Immature natural killer cell (primary cell): Measurements from ENCODE around the gene RAC3. TPM values are rescaled to one million over a fixed set of nuclear protein-coding genes. Genes with fewer than 3 reads are reported as not detected.

Experiments used
- DNase-seq, 3 donors: peaks; one replicate each; pipeline ENCODE4 v3.0.0; 2022; ENCODE audit warnings: mixed read lengths in 1 of 3
- H3K27ac Mint-ChIP-seq, 6 donors: one replicate each; pipeline ENCODE4 v1.8.0; 2020; ENCODE audit warnings: mixed read lengths in 6 of 6, mild to moderate bottlenecking in 5 of 6, inconsistent platforms in 4 of 6, moderate library complexity in 3 of 6
- H3K27me3 Mint-ChIP-seq, 3 donors: one replicate each; pipeline ENCODE4 v1.8.0; 2020 to 2021; ENCODE audit warnings: low read depth in 3 of 3, mild to moderate bottlenecking in 3 of 3, mixed read lengths in 3 of 3, moderate library complexity in 3 of 3, inconsistent platforms in 1 of 3
- H3K36me3 Mint-ChIP-seq, 3 donors: one replicate each; pipeline ENCODE4 v1.8.0; 2020; ENCODE audit warnings: mixed read lengths in 3 of 3, inconsistent platforms in 2 of 3, mild to moderate bottlenecking in 2 of 3
- H3K4me1 Mint-ChIP-seq, 2 donors: one replicate each; pipeline ENCODE4 v1.8.0; 2020; ENCODE audit warnings: inconsistent platforms in 2 of 2, mild to moderate bottlenecking in 2 of 2, mixed read lengths in 2 of 2, moderate library complexity in 1 of 2
- H3K4me3 Mint-ChIP-seq, 5 donors: one replicate each; pipeline ENCODE4 v1.8.0; 2020; ENCODE audit warnings: mild to moderate bottlenecking in 5 of 5, mixed read lengths in 5 of 5, inconsistent platforms in 3 of 5, moderate library complexity in 3 of 5
- H3K9me3 Mint-ChIP-seq, 6 donors: one replicate each; pipeline ENCODE4 v1.8.0; 2020; ENCODE audit warnings: mild to moderate bottlenecking in 6 of 6, mixed read lengths in 6 of 6, inconsistent platforms in 4 of 6, moderate library complexity in 3 of 6
- polyA plus RNA-seq, 3 donors: library from polyadenylated mRNA; unstranded; fragments of 300-500 nt; fragmentation: Illumina TruSeq; gene quantifications; one replicate each; pipeline ENCODE4 v1.2.3, GENCODE V29; 2021

RAC3 gene
- polyA plus RNA-seq, 3 donors from 2014 or later, result not detected

DNA sequence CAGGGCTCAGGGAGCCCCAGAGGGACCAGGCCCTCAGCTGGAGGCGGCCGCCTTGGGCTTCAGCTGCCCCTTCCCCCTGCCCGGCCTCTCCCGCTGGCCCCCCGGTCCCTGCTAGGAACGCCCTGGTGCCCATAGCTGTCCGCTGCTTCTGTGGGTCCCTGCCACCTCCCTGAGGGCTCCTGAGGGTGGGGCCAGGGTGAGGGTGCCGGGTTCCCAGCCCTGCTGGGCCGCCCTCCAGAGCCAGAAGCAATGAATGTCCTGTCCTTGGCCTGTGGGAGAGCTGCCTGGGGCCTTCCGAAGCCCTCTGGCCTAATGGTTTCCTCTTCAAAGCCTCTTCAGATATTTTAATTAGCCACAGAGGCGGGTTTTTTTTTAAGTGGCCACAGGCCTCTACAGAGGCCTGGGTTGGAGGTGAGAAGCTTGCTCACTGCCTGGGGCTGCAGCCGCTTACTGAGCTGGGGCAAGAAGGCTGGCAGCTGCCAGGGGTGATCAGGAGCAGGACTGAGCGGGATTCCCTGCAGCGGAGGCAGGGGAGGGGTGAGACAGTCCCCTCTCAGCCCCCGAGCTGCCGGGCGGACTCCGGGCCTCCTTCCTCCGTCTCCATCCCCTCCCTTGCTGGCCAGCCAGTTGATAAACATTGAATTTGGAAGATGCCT lies 18.7 kb upstream of the RAC3 start:
- peaks cover 0 to 2% (median 2%) of the 10 kb centered on the region in 3 donors for H3K27me3 Mint-ChIP-seq
- no peak overlapping the region for H3K27ac Mint-ChIP-seq
- H3K36me3 Mint-ChIP-seq, result no peaks in the 10 kb centered on the region
- no peaks in the 10 kb centered on the region for H3K4me1 Mint-ChIP-seq
- no peaks in the 10 kb centered on the region for H3K9me3 Mint-ChIP-seq
- DNase-seq, result no peak
- no peak overlapping the region for H3K4me3 Mint-ChIP-seq

DNA sequence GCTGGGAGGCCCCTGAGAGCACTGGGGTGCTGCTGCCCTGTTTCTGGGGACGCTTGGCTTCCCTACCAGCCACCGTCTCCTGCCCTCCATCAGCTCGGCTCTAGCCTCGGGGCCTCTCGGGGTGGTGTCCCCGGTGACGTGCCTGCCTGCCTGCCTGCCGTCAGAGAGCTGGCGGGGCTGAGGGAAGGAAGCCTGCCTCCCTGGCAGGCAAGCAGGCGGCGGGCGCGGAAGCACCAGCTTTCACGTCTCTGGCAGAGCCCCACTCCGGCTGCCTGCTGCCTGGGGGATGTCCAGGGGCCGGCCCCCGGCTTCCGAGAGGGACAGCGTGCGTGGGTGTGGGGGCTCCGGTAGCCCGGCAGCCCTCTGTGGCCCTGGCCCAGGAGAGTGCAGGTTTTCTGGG lies 18.1 kb upstream of the RAC3 start:
- H3K27ac Mint-ChIP-seq, result no peak overlapping the region
- no peak for DNase-seq
- H3K9me3 Mint-ChIP-seq, result no peaks in the 10 kb centered on the region
- H3K27me3 Mint-ChIP-seq, result peaks cover 0 to 2% (median 2%) of the 10 kb centered on the region in 3 donors
- H3K4me3 Mint-ChIP-seq, result no peak overlapping the region
- no peaks in the 10 kb centered on the region for H3K36me3 Mint-ChIP-seq
- no peaks in the 10 kb centered on the region for H3K4me1 Mint-ChIP-seq

DNA sequence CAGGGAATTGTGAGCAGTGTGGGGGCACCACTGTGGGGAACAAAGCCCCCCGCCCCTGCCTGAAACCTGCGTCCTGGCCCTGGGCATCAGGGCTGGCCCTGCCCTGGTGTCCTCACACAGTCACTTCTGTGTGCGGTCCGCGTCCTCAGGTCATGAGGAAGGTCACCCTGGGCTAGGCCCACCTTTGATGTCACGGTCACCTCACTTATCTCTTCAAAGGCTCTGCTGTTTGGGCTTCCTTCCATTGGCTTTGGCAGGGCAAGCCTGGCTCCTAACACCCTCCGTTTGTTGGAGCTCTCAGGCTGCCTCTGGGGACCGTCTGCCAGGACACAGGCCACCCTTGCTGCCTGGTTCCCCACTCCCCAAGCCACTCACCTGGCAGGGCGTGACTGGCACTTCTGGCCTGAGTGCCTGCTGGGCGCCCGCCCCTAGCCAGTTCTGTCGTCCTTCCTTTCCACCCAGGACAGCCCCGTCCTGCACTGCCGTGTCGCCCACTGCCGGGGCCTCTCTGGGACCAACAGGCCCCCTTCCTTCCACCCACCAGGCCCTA lies 17.6 kb upstream of the RAC3 start:
- Mint-ChIP-seq H3K9me3 (no peaks in the 10 kb centered on the region), H3K4me1 (no peaks in the 10 kb centered on the region), H3K27me3 (peaks cover 0 to 2% (median 2%) of the 10 kb centered on the region in 3 donors), H3K36me3 (no peaks in the 10 kb centered on the region), H3K27ac (no peak overlapping the region), H3K4me3 (no peak overlapping the region)
- no peak for DNase-seq

DNA sequence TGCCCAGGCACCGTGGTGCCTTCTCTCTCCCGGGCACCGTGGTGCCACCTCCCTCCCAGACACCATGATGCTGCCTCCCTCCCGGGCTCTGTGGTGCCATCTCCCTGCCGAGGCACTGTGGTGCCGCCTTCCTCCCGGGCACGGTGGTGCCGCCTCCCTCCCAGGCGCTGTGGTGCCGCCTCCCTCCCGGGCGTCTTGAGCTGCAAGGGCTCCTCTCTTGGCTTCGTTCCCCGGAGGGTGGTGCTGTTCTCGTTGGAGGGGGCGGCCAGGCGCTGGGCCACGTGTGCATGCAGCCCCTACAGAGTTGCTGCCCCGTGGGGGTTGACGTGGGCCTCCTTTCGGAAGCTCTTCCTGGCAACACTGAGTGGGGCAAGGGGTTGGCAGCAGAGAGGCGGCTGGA lies 17.0 kb upstream of the RAC3 start:
- H3K9me3 Mint-ChIP-seq, result no peaks in the 10 kb centered on the region
- H3K4me1 Mint-ChIP-seq, result no peaks in the 10 kb centered on the region
- H3K36me3 Mint-ChIP-seq, result no peaks in the 10 kb centered on the region
- H3K27me3 Mint-ChIP-seq, result peaks cover 0 to 2% (median 2%) of the 10 kb centered on the region in 3 donors
- DNase-seq, result no peak
- no peak overlapping the region for H3K27ac Mint-ChIP-seq
- H3K4me3 Mint-ChIP-seq, result no peak overlapping the region

DNA sequence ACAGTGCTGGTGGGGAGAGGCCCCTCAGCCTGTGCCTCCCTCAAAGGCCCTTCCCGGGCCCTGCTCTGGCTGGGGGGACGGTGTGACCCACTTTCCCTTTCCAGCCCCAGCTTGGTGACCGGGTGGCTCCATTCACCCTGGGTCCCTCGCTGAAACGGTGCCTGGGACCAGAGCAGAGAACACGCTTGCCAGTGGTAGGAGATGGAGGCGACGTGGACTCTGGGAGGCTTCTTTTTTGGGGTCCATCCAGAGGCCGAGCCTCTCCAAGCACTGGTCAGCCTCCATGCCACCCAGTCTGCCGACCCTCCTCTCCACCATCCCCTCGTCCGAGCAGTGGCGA lies 16.5 kb upstream of the RAC3 start:
- no peaks in the 10 kb centered on the region for H3K36me3 Mint-ChIP-seq
- H3K9me3 Mint-ChIP-seq, result no peaks in the 10 kb centered on the region

DNA sequence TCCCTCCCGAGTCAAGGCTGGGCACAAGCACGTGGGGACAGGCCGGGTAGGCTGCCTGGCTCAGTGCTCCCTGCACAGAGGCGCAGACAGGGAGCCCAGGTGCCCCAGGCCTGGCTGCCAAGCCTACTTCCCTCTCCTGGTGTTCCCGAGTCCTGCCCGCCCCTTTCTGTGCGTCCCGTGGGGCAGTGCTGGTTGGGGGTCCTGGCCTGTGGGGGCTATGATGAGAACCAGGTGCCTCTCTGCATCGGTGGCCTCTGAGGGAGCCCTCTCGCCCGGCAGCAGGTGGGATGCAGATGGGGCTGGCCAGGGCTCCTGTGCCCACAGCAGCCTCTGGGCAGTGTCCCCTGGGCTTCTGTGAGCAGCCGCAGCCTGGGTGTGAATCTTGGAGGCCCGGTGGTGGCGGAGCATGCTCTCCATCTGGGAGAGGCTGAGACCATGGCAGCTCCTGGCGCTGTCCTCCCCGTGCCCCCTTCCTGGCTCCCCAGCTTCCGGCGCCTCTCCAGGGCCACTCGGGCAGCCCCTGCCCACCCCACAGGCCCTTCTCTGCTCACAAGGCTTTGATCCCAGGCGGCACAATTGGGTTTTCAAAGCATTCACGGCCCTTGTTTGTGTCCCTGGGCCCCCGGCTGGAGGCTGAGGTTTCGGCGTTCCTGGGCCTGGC lies 16.0 kb upstream of the RAC3 start:
- no peaks in the 10 kb centered on the region for H3K36me3 Mint-ChIP-seq
- H3K27me3 Mint-ChIP-seq, result peaks cover 0 to 2% (median 2%) of the 10 kb centered on the region in 3 donors
- no peaks in the 10 kb centered on the region for H3K4me1 Mint-ChIP-seq
- H3K9me3 Mint-ChIP-seq, result no peaks in the 10 kb centered on the region
- no peak overlapping the region for H3K27ac Mint-ChIP-seq
- no peak overlapping the region for H3K4me3 Mint-ChIP-seq
- DNase-seq, result no peak

More for the DNA sequence above, 16.5 kb upstream of the RAC3 start:
- Mint-ChIP-seq H3K27ac (no peak overlapping the region), H3K4me3 (no peak overlapping the region), H3K27me3 (peaks cover 0 to 2% (median 2%) of the 10 kb centered on the region in 3 donors), H3K4me1 (no peaks in the 10 kb centered on the region)
- no peak for DNase-seq

DNA sequence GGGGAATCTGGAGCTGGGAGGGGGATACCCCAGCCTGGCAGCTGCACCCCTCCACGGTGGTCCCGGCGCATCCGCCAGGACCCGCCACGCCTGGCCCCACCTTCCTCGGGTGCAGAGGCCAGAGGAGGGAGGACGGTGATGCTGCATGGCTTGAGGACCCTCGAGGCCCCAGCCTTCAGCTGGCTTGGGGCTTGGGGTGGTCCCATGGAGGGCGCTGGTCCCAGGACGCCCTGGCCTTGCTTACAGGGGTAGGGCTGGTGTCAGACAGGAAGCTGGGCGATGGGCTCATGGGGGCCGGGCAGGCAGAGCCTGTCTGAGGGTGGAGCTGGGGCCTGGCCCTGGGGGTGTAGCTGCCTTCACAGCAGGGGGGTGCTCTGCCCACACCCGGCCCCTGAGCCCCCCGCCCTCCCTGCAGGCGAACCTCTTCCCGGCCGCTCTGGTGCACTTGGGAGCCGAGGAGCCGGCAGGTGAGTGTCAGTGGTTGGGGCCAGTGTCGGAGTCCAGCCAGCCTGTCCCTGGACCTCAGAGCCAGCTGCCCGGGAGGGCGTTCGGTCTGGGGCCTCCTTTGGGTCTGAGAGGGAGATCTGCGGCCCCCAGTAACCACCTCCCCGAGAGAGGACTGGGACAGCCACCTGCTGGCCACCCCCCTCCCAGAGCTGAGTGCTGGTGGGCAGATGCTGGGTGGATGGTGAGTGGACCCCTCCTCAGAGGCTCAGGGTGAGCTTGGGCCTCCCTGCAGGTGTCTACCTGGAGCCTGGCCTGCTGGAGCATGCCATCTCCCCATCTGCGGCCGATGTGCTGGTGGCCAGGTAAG lies 15.2 kb upstream of the RAC3 start:
- no peak overlapping the region for H3K4me3 Mint-ChIP-seq
- no peak overlapping the region for H3K27ac Mint-ChIP-seq
- H3K27me3 Mint-ChIP-seq, result peaks cover 2% of the 10 kb centered on the region in 3 donors
- peaks cover under 1 to 3% of the 10 kb centered on the region in 2 donors for H3K4me1 Mint-ChIP-seq
- DNase-seq, result no peak
- H3K36me3 Mint-ChIP-seq, result no peaks in the 10 kb centered on the region
- H3K9me3 Mint-ChIP-seq, result no peaks in the 10 kb centered on the region

DNA sequence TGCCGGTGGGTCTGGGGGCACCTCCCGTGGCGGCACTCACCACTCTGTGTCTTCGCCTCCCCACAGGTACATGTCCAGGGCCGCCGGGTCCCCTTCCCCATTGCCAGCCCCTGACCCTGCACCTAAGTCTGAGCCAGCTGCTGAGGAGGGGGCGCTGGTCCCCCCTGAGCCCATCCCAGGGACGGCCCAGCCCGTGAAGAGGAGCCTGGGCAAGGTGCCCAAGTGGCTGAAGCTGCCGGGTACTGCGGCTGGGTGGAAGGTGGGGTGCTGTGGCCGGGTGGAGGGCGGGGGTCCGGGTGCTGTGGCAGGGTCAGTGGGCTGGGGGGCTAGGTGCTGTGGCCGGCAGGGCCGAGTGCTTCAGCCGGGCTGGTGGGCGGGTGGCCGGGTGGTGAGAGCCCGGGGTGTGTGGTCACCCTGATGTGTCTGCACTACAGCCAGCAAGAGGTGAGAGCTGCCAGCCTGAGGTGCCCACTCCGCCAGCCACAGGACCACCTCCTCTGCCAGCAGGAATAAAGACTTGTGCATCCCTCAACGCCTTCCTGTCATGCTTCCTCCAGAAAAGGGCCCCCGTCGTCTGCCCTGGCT lies 14.5 kb upstream of the RAC3 start:
- Mint-ChIP-seq H3K27ac (no peak overlapping the region), H3K9me3 (no peaks in the 10 kb centered on the region), H3K27me3 (peaks cover 2% of the 10 kb centered on the region in 3 donors), H3K4me1 (peaks cover 8 to 10% of the 10 kb centered on the region in 2 donors), H3K4me3 (no peak overlapping the region), H3K36me3 (no peaks in the 10 kb centered on the region)
- no peak for DNase-seq

GRCh38 chr17:82017612-82018151 lies 13.8 kb upstream of the RAC3 start:
- Mint-ChIP-seq H3K4me3 (no peak overlapping the region), H3K27ac (no peak overlapping the region), H3K9me3 (no peaks in the 10 kb centered on the region), H3K36me3 (no peaks in the 10 kb centered on the region), H3K4me1 (peaks cover 10 to 12% of the 10 kb centered on the region in 2 donors), H3K27me3 (peaks cover 2% of the 10 kb centered on the region in 3 donors)
- no peak for DNase-seq

DNA sequence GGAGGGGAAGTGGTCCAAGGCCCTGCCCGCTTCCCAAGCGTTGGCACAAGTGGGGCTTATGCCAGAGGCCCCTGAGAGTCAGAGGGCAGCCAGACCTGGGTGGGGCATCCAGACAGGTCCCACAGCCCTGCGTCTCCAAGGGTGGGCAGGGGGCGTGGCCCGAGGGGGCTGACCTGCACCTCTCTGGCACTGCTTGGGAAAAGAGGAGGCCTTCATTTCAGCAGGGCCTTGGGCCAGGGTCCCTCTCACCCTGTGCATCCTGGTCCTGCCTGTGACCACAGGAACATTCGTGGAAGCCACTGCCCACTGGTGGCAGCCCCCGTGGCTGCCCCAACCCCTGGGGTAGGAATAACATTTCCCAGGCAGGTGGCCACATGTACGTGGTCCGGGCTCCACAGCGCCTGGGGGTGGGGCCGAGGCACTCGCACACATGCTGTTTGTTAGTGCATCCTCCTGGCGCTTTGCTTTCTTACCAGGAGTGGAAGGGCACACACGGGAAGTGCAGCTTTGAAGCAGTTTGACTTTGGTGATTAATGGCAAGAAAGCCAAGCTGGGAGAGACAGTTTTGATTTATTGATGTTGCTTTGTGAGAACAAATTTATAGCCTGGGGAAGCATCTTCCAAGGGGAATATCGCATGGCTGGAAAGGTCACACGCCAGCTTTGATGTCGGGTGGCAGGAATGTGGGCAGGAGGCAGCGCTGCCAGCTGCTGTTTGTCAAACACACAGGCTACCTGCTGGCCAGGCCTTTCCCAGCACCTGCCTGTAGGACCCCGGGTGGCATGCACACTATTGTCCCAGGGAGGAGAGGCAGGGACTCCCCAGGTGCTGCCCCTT lies 13.1 kb upstream of the RAC3 start:
- Mint-ChIP-seq H3K27ac (no peak overlapping the region), H3K36me3 (no peaks in the 10 kb centered on the region), H3K9me3 (no peaks in the 10 kb centered on the region), H3K4me1 (peaks cover 10 to 14% of the 10 kb centered on the region in 2 donors), H3K4me3 (no peak overlapping the region), H3K27me3 (peaks cover 2 to 5% (median 4%) of the 10 kb centered on the region in 3 donors)
- no peak for DNase-seq

GRCh38 chr17:82018989-82019689 lies 12.3 kb upstream of the RAC3 start:
- Mint-ChIP-seq H3K27ac (no peak overlapping the region), H3K4me1 (peaks cover 15 to 18% of the 10 kb centered on the region in 2 donors)

GRCh38 chr17:82019690-82020571 lies 11.5 kb upstream of the RAC3 start:
- H3K27ac Mint-ChIP-seq, result no peak overlapping the region
- H3K4me1 Mint-ChIP-seq, result peaks cover 15 to 19% of the 10 kb centered on the region in 2 donors
- no peaks in the 10 kb centered on the region for H3K9me3 Mint-ChIP-seq
- peak; percentile 49 to 56 (median 55) for DNase-seq
- H3K27me3 Mint-ChIP-seq, result peaks cover 2 to 5% (median 4%) of the 10 kb centered on the region in 3 donors
- no peaks in the 10 kb centered on the region for H3K36me3 Mint-ChIP-seq
- H3K4me3 Mint-ChIP-seq, result no peak overlapping the region

More at GRCh38 chr17:82018989-82019689, 12.3 kb upstream of the RAC3 start:
- peaks cover 2 to 5% (median 4%) of the 10 kb centered on the region in 3 donors for H3K27me3 Mint-ChIP-seq
- no peaks in the 10 kb centered on the region for H3K36me3 Mint-ChIP-seq
- no peak overlapping the region for H3K4me3 Mint-ChIP-seq
- no peak for DNase-seq
- no peaks in the 10 kb centered on the region for H3K9me3 Mint-ChIP-seq
